HG02981 (cell line): ENCODE measurements around the gene SFMBT2.

Source experiments
- ATAC-seq: cut with Tn5 transposase; IDR thresholded peaks from one replicate; pipeline ENCODE4 v1.9.1; 2021; ENCODE audit warnings: mild to moderate bottlenecking, moderate library complexity; ENCODE audit not compliant: unreplicated experiment

SFMBT2 gene

DNA sequence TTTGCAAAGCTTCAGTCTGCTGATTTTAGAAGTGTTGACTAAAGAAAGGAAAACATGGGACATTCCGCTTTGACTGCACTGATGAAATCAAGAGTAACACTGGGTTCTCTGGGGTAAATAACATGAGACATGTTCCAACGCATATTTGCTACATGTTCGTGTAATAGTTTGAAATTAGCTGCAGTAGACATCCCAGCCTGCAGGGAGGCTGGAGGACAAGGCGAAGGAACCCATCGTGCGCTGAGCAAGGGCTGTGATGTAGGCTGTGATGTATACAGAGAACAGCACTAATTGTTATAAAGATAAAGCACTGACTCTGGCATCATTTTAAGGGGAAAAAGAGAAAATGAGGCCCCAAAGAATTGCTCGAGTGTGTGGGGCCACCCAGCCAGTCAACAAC is 40.3 kb downstream of the SFMBT2 start:
- ATAC-seq = no peak

DNA sequence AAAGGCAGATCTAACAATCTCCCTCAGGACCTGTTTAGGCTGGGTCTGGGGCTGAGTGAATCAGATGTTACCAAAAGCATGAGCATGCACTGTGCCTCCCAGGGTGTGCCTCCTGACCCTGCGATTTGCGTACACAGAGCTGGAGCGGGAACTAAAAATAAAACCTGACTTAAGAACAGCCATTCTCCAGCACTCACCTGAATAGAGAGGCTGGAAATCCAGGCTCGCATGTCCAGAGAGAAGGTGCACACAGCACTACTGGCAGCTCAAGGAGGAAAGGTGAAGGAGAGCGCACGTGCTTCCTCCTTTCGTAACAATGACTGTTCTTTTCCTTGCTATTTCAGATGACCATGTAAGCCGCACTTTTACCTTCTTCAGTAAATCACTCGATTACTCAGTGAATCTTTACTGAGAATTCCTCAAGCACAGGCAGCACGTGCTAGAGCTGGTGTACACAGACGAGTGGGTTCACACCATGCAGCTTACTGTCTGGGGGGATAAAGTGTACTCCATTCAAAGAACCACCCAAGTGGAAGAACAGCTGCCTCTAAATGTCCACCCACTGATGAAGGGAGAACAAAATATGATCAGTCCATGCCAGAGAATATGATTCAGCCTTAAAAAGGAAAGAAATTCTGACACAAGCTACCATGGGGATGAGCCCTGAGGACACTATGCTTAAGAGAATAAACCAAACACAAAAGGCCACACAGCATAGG is 45.6 kb downstream of the SFMBT2 start:
- ATAC-seq = no peak

DNA sequence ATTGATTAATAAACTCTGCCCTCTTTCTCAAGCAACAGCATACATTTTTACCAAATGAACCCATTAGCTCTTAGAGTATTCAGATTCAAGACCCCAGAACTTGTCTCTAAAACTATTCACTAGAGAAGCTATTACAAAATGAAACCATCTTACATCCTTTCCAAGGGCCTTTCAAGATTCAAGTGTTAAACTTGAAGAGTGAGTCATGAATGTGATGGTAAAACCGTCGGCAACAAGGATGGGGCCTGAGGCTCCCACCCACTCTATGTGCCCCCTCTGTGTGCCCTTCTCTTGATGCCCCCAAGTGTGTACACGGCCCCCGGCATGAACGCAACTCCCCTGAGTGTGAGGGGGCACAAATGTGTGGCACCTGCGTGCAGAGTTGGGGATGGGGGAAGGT is 46.4 kb downstream of the SFMBT2 start:
- ATAC-seq = no peak

DNA sequence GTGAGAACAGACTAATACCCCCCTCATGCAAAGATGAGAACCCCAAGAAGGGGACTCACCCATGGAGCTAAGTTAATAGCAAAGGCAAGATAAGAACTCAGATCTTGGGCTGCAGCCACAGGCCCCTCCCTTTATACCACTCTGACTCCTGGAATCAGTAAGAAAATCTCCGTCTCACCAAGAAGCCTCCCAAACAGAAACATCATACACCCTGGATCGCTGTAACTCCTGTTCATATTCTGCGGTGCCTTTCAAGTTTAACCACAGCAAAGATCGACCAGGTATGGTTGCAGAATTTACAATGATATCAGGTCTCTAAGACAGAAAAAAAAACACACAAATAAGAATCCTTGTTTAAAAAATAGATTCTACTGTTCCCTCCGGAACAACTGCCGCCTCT is 47.1 kb downstream of the SFMBT2 start:
- no peak for ATAC-seq

DNA sequence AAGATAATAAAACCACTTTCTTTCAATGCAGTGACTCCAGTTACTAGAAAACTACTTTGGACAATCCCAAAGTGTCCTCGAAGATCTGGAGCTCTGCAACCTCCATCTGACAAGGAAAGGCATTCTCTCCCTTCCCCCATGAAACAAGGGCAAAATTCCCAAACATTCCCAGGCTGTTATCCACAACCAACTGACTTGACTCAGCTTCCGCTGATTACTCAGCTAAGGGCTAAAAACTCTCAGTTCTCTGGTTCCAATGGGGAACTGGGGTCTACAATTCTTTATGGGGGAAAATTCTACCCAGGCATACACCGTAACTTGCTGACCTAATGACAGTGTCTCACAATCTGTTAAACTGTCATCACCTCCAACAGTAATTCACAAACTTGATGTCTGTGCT is 48.4 kb downstream of the SFMBT2 start:
- no peak for ATAC-seq

DNA sequence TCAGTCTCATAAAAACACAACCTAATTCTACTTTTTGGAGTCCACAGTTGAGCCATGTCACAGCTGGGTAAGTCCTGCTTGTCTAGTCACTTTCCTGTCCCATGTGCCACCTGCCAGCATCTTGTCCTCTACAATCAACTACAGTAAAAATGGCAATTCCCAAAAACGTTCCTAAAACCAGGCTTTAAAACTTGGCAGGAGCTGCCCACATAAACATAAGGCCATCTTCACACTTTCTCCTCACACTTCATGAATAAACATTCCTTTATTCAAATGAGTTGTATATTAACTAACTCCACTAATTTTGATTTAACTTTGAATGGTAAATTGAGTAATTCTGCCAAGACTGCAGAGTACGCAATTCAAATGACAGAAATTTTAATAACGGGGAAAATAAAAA is 49.5 kb downstream of the SFMBT2 start:
- no peak for ATAC-seq

DNA sequence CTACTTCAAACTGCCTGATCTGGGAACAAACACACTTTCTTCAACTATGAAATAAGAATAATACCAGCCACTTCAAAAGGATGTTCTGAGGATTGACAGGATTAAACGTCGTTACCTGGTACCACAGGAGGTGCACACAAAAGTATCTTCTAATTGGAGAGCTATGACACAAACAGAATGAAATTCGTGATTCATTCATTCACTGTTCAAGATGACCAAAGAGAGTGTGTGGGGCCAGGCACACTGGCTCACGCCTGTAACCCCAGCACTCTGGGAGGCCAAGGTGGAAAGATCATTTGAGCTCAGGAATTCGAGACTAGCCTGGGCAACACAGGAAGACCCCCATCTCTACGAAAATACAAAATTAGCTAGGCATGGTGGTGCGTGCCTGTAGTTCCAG is 50.9 kb downstream of the SFMBT2 start:
- no peak for ATAC-seq

DNA sequence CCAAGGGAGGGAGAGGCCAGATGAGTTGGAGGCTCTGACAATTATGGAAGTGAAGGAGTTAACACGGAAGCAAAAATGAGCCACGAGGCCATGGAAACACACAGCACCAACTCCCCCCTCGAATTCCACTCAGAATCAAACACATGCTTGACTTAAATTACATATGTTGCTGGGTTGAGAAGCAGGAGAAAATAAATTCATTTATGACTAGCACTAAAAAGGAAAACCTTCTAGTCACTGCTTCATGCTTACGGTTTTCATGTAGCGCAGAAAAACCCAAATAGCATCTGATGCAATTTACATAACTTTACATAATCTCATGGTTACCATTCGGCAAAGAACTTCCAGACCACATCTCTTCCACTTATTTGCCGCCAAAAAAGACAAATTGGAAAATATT is 51.5 kb downstream of the SFMBT2 start:
- ATAC-seq = no peak

DNA sequence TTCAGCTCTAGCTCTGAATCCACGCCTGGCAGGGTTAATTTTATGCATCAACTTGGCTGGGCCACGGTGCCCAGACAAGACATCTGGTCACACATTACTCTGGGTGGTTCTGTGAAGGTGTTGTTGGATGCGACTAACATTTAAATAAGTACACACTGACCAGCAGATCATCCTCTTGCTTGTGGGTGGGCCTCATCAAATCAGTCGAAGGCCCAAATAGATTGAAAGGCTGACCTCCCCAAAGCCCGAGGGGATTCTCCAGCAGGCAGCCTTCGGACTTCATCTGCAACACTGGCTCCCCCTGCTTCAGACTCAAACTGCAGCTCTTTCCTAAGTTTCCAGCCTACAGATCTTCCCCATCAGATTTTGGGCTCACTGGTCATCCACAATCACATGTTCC is 53.6 kb downstream of the SFMBT2 start:
- no peak for ATAC-seq

DNA sequence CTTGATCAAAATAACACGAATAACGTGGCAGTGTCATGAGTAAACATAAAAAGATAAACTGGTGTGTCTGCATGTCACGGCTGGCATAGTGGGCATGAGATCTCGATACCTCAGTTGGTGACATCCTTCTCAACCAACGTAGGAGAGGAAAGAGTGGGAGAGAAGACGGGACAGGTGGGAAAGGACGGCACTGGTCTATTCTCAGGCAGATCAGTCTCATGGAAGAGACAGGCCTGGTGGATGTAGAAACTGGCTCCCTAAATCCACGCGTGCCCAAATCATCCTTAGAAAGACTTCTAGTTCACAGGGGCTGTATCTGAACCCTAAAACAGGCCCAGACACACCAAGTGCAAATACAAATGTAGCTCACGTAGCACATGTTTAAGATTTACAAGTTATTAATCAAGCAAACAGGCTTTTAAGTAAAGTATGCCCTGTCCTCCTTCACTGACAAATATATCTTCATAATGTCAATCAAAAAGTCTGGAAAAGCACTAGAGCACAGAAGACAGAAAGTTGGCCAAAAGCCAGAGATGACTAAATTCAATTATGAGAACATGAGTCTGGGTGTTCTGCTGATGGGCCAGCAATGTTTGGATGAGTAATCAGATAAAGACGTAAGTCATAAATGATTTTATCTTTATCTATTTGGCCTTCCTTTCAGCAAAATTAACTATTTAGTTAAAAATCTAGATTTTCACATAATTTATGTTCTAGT is 56.3 kb downstream of the SFMBT2 start:
- no peak for ATAC-seq

DNA sequence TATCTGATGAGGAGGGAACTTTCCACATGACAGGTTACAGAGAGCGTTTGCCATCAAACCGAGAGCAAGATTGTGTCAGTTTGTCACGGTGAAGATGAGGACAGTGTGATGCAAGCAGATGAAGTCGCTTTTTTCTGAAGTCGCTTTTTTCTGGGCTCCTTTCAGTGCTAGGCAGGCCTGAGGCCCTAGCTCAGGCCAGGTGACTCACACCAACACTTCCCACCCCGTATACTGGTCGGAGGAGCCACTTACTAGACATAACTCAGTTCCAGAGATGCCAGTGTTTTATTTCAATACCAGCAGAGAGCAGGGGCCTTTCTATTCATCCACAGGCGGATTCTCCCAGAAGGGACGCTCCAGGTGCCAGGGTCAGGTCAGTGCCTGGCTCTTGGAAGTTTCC is 58.9 kb downstream of the SFMBT2 start:
- no peak for ATAC-seq

DNA sequence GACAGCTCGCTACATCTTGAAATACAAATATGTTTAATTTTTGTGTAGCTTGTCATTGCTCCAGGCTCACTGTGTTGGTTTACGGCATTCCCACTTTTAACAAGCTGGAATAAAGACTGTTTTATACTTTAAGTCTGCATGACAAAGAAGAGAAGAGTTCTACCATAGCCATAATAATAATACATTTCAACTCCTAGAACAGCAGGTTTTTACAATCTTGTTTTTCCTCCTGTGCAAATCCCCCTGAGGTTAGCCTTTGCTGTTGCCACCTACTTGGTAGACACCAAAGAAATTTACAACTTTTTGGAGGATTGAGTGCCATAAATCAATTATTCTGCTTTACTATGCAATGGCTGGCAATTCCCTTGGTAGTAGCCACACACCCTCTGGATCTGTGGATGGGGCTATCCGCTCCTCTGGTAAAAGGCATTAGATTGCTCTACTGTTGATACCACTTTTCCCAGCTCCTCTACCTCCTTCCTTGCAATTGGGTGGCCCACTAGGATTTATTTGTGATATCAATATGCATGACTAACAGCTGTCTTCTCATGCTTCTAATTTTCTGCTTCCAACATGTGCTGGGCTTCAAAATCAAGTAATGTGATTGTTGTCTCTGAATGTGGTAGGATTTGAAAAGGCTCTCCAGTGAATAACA is 60.2 kb downstream of the SFMBT2 start:
- ATAC-seq = no peak

DNA sequence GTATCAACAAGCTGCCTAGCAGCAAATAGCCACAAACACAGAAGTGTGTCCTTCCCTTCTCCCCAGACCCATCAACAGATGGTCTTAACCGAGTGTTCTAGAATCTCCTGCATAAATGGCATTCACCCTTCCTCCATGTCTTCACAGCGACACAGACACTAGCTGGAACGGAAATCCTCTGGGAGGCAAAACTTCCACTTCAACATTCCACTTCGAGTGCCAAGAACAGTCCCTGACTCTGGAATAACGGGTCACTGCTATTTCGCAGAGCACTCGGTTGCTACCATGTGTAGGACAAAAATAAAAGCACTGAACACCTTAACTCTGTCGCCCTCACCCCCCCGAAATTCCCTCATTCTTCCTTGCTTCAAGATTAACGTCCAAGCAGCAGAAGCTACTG is 65.1 kb downstream of the SFMBT2 start:
- ATAC-seq = no peak

DNA sequence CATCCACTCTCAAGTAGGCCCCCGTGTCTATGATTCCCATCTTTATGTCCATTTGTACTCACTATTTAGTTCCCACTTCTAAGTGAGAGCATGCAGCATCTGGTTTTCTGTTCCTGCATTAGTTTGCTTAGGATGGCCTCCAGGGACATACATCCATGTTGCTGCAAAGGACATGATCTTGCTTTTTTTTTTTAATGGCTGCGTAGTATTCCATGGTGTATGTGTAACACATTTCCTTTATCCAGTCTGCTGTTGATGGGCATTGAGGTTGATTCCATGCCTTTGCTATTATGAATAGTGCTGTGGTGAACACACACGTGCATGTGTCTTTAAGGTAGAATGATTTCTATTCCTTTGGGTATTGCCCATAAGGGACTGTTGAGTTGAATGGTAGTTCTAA is 67.8 kb downstream of the SFMBT2 start:
- ATAC-seq = no peak

DNA sequence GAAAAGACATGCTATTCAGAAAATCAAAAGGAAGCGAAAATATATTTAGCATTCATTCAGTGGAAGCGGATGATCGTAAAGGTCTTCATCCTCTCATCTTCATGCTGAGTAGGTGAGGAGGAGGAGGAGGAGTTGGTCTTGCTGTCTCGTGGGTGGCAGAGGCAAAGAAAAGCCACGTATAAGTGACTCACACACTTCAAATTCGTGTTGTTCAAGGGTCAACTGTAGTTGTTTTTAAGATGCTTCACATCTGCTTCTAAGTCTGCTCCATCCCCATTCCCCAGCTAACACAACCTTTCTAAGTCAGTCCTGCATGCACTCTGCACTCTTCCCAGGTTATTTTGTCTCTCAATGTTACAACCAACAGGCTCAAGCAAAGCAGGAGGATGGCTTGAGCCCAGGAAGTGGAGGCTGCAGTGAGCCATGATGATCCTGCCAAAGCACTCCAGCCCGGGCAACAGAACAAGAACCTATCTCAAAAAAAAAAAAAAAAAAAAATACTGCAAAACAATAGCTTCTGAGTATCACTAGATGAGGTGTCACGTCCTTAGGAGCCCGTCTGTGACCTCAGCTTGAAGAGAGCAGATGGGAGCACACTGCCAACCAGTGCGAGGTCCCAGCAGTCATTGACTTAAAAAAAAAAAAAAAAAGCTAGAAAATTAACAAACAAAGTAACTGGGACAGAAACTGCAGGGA is 70.5 kb downstream of the SFMBT2 start:
- ATAC-seq = no peak

DNA sequence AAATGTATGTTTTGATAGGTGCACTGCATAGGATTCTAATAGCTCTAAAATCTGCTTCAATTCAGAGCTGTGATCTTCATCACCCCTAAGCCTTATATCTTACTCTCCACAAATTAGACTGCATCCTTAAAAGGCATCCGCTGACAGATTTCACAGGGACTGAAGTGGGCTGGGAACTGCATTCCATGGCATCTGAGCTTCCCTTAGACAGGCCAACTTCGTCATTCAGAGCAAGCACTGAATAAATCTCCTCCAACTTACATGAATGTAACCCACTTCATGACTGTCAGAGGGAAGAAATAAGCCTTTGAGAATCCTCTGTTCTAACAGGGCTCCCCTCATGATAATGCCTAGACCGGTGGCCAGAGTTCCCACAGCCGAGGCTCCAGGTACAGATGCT is 71.3 kb downstream of the SFMBT2 start:
- no peak for ATAC-seq

DNA sequence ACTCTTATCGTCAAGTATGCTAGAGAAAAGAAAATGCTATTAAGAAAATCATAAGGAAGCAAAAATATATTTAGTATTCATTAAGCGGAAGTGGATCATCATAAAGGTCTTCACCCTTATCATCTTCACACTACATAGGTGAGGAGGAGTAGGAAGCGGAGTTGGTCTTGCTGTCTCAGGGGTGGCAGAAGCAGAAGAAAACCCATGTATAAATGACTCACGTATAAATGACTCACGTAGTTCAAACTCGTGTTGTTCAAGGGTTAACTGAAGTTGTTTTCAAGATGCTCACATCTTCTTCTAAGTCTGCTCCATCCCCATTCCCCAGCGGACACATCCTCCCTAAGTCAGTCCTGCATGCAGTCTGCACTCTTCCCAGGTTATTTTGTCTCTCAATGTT is 72.4 kb downstream of the SFMBT2 start:
- ATAC-seq = no peak

DNA sequence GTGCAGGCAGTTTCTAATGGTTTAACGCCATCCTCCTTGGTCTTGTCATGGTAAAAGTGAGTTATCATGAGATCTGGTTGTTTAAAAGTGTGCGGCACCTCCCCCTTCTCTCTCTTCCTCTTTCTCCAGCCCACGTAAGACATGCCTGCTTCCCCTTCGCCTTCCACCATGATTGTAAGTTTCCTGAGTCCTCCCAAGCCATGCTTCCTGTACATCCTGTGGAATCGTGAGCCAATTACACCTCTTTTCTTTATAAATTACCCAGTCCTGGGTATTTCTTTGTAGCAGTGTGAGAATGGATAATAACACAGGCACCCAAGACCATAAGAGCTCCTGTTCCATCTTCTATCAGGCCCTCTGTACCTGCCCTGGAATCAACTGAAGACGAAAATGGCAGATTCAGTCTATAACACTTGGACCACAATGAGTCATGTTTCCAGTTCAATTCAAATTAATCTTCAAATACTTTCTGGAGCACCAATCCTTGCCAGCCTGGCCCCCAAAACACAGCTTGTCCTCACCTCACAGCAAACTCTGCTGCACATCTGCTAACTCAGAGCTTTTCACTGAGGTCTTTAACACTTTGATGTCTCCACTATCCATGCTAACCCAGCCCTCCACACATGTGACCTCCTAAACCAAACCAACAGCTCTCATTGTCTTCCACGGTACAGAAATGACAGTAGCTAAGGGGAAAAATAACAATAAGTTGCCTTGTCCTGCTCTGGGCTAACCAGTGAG is 73.2 kb downstream of the SFMBT2 start:
- peak; percentile 73 for ATAC-seq

DNA sequence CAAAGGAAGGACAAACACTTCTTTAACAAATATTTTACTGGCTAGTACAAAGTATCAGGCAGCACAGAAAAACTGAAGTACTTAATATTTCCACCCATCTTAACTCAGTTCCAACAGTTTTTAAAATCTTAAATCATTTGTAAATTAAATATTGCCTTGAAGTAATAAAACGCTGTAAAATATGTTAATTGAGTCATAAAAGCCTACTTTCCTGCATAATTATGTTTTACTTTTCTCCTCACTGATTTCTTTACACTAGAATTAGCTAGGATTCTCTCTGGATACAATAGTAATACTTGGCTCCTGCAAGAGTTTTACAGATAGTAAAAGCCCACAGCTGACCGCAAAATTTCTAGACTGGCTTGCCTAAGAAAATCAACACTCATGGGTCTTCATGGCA is 74.9 kb downstream of the SFMBT2 start:
- no peak for ATAC-seq

DNA sequence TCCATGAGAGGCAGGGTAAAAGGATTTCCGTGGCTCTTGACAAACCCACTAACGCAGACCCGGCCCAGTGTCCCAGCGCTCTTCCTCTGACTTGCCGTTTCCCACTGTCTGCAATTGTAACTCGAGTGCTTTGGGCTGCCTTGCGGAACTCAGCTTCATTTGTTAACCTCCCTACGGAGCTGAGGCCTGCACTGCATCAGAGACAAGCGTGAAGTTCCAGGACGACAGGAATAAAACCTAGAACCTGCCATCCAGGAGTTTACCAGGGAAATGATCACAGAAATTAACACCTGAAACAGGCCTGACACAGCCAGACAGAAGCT is 76.2 kb downstream of the SFMBT2 start:
- ATAC-seq = no peak

DNA sequence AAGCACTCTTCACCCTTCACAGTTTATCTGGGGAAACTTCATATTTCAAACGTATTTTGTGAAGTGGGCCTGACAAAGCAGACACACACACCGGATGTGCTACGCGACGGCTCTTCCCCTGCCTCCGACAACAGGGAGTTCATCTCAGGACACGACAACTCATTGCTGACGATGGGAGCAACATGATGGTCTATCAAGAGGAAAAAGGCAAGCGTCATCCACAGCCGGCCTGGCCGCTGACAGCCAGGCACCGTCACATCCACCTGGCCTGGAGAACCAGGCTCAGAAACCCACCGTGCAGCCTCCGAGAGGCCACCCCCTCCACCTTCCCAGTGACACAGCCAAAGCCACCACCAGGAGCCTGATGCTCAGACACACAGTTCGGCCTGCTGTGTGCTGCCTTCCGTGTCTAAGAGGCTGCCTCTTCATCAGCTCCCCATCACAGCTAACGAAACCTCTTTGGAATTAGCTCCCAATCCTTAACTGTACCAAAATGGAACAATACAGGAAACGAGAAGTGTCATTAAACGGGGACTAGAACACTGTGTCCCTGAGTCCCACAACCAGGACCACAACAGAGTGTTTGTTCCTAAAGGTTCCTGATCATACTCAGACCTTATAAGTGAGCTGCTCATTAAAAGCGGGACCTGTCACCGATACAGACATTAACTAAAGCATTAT is 76.7 kb downstream of the SFMBT2 start:
- ATAC-seq = no peak
